Measurements from ENCODE around the gene SEPTIN6.

The SEPTIN6 gene

GRCh38 chrX:119694601-119695534, 1.9 kb upstream of the SEPTIN6 start:
- H3K4me1 Mint-ChIP-seq = peaks cover 50% of the 10 kb centered on the region
- H3K27me3 Mint-ChIP-seq (ENCODE audit: low read depth, poor library complexity) = peaks cover 9% of the 10 kb centered on the region
- H3K4me3 Mint-ChIP-seq = peak overlapping the region; percentile 84
- no peak for DNase-seq
- no peak for TF ChIP-seq CTCF (IDR thresholded peaks at IDR 0.05)
- H3K9me3 Mint-ChIP-seq = peaks cover 66% of the 10 kb centered on the region
- peaks cover 4% of the 10 kb centered on the region for H3K36me3 Mint-ChIP-seq (ENCODE audit: low read depth)
- peak overlapping the region; percentile 53 for H3K27ac Mint-ChIP-seq

GRCh38 chrX:119693996-119694451, 1.1 kb upstream of the SEPTIN6 start:
- Mint-ChIP-seq H3K4me1 (peaks cover 48% of the 10 kb centered on the region), H3K36me3 (ENCODE audit: low read depth) (peaks cover 5% of the 10 kb centered on the region), H3K27me3 (ENCODE audit: low read depth, poor library complexity) (peaks cover 9% of the 10 kb centered on the region), H3K27ac (peak overlapping the region; percentile 83), H3K9me3 (peaks cover 63% of the 10 kb centered on the region), H3K4me3 (peak overlapping the region; percentile 84)
- TF ChIP-seq CTCF (IDR thresholded peaks at IDR 0.05) = no peak
- peak; percentile 33 for DNase-seq

- Mint-ChIP-seq H3K27me3 (ENCODE audit: low read depth, poor library complexity) (peaks cover 9% of the 10 kb centered on the region), H3K36me3 (ENCODE audit: low read depth) (peaks cover 9% of the 10 kb centered on the region), H3K4me1 (peaks cover 58% of the 10 kb centered on the region), H3K4me3 (peak overlapping the region; percentile 96), H3K9me3 (peaks cover 59% of the 10 kb centered on the region), H3K27ac (peak overlapping the region; percentile 93)
- no peak for TF ChIP-seq CTCF (IDR thresholded peaks at IDR 0.05)
- peak; percentile 57 for DNase-seq
Measured at GRCh38 chrX:119692191-119693039, 553 bp downstream of the SEPTIN6 start.

GRCh38 chrX:119690921-119691716, 1.8 kb downstream of the SEPTIN6 start:
- H3K9me3 Mint-ChIP-seq = peaks cover 55% of the 10 kb centered on the region
- peak overlapping the region; percentile 96 for H3K4me3 Mint-ChIP-seq
- H3K36me3 Mint-ChIP-seq (ENCODE audit: low read depth) = peaks cover 9% of the 10 kb centered on the region
- peak; percentile 20 for DNase-seq
- no peak for TF ChIP-seq CTCF (IDR thresholded peaks at IDR 0.05)
- peak overlapping the region; percentile 85 for H3K27ac Mint-ChIP-seq
- peaks cover 65% of the 10 kb centered on the region for H3K4me1 Mint-ChIP-seq
- H3K27me3 Mint-ChIP-seq (ENCODE audit: low read depth, poor library complexity) = peaks cover 3% of the 10 kb centered on the region

- no peak for DNase-seq
- Mint-ChIP-seq H3K4me3 (no peak overlapping the region), H3K27ac (peak overlapping the region; percentile 100), H3K9me3 (peaks cover 54% of the 10 kb centered on the region), H3K36me3 (ENCODE audit: low read depth) (peaks cover 9% of the 10 kb centered on the region), H3K27me3 (ENCODE audit: low read depth, poor library complexity) (no peaks in the 10 kb centered on the region), H3K4me1 (peaks cover 63% of the 10 kb centered on the region)
- TF ChIP-seq CTCF (IDR thresholded peaks at IDR 0.05) = no peak
Measured at GRCh38 chrX:119688911-119689321, 4.1 kb downstream of the SEPTIN6 start.

Measured in nephron progenitor cell (in vitro differentiated cells).